ELR (cell line): Measurements from ENCODE around the gene KRTAP10-9.
"Not testable (repeated sequence)": the region's sequence is repeated elsewhere in the genome, so short reads cannot be mapped to it uniquely, and the experiment has no call there.

ENCODE experiments used
- DNase-seq: peaks from one replicate; pipeline ENCODE4 v3.0.0-alpha.2; 2015; ENCODE audit warnings: low read depth

KRTAP10-9 gene

DNA sequence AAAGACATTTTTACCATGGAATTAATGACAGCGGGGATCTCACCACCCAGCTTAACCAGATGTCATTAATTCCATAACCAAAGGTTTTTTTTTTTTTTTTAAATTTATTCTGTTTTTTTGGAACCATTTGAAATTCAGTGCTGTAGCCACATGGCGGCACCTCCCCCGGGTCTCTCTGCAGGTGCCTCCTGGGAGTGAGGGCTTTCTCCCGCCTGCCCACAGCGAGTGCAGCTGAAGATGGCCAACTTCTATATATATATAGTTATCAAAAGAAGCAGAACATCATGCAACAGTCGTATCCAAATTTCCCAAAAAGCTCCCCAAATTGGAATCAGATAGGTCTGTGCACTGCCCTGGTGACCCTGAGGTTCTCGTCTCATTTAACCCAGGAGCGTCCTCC lies 11.4 kb upstream of the KRTAP10-9 start:
- no peak for DNase-seq

DNA sequence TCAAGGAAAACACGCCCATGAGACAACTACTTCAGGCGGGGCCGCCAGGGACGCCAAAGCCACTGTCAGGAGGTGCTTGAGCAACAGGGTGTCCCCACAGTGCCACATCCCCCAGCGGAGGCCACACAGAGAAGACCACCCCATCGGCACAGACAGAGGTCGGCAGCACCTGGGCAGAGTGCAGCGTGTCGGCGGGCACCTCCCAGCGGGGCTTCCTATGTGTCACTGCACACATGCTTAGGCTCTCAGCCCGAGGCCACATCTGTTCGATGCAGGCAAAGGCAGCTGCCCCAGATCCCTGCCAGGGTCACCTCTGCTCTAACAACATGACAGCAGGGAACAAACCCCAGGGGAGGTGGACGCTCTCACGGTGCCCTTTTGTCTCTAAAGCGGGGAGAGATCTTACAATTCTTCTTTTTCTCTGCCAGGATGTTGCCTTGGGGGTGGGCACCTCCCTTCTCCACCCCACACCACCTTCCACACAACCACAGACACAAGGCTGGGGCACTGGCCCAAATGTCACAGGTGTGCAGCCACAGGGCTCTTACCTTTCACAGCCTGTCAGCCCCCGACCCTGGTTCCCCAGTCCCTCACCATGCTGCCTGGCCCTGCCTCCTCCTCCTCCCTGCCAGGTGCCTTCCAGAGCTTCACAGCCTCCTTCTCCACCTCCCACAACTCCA lies 10.8 kb upstream of the KRTAP10-9 start:
- no peak for DNase-seq

DNA sequence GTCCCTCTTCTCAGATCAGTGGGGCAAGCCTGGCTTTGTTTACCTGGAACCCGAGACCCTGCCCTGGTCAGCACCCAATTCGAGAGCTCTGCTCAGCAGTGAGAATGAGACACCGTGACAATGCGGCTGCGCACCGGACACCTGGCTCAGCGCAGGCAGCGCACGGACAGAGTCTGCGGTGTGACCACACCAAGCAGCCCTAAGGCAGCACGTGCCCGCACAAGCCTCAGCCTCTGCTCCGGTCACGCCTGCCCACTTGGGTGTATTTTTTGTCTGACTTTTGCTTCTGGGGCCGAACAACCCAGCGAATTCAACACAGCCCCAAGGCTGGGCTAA lies 10.3 kb upstream of the KRTAP10-9 start:
- no peak for DNase-seq

DNA sequence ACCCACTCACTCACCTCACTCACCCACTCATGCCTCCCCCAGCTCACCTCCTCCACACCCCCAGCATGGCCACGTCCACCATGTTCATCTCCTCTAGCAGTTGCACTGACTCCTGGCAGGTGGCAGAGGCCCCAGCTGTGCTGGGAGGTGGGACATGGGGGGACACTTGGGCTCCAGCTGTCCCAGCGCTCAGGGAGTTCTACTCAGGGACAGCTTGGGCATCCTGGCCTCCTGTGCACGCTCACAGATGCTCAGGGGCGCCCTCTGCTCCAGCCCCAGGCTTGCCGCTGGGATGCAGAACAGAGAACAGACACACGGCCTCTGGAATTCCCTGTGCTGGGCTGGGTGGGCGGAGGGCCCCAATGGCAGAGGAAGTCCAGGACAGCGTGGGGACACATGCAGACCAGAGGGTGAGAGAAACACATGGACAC lies 9.8 kb upstream of the KRTAP10-9 start:
- DNase-seq: no peak

DNA sequence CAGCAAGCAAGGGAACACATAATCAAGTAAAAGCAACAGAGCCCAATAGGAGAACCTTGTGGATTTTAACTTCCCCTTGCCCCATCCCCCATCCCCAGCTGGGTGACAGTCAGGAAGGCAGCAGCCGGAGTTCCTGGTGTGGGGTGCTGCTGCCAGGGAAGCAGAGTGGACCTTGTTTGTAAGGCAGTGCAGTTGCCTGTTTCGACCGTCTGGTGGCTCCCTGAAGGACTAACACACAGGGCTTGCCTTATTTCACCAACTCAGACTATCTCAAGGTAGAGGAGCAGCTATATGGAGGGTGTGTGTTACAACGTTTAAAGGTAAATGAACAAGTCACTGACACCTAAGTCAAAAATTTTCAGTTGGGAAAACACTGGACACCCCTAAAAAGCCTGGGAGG lies 8.4 kb upstream of the KRTAP10-9 start:
- DNase-seq: peak; percentile 4

DNA sequence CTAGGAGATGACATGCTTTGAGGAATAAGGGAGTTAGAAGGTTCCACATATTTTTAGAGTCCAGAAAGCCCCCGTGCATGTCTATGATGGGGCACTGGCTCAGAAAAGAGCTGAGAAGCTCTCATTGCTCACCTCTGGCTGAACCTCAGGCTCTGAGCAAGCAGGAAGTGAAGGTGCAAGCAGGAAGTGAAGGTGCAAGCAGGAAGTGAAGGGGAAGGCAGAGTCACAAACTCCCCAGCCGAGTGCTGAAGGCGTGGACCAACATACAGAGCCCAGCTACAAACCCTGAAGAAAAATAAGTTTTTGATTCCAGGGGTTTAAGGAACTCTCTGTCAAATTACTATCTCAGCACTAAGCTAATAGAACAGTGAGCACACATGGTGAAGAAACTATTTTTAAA lies 8.0 kb upstream of the KRTAP10-9 start:
- DNase-seq: no peak

DNA sequence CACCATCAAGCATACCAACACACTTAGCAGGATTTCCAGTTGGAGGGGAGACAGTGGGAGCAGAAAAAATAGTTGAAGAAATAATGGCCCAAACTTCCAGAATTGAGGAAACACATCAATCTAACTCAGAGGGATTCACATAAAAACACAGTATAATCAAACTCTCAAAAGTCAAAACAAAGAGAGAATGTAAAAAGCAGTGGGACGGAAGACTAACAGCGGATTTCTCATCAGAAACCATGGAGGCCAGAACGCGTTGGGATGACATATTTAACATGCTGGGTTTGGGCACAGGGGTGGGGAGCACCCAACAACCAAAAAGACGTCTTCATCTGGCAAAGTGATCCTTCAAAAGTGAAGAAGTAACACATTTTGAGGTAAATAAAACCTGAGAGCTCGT lies 7.0 kb upstream of the KRTAP10-9 start:
- no peak for DNase-seq

DNA sequence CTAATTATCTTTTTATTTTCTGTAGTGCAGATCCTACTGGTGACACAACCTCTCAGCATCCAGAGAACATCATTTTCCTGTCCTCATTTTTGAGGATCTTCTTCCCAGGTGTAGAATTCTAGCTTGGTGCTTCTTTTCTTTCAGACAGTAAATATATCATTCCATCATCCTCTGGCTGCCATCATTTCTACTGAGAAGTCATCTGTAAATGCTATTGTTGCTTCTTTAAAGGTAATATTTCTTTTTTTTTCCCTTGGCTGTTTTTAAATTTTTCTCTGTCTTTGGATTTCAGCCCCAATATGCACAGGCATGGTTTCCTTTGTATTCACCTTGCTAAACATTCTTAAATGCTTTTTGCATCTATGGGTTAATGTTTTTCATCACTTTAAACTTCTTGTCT lies 3.3 kb upstream of the KRTAP10-9 start:
- no peak for DNase-seq

DNA sequence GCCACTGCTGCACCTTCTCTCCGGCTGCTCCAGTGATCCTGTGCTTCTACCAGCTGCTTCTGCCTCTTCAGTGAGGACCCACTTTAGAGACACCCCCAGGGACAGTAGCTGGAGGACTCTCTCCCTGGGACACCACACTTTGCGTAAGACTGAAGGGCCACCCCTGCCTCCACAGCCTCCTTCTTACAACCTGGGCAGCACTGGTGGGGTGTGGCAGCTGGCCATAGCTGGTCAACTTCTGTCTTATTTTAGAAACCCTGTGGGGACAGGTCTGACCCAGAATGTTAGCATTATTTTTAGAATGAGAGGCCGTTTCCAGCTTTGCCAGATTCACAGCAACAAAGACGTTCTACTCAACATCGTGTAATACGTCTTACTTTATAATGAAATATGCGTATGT lies 1.1 kb upstream of the KRTAP10-9 start:
- no peak for DNase-seq

DNA sequence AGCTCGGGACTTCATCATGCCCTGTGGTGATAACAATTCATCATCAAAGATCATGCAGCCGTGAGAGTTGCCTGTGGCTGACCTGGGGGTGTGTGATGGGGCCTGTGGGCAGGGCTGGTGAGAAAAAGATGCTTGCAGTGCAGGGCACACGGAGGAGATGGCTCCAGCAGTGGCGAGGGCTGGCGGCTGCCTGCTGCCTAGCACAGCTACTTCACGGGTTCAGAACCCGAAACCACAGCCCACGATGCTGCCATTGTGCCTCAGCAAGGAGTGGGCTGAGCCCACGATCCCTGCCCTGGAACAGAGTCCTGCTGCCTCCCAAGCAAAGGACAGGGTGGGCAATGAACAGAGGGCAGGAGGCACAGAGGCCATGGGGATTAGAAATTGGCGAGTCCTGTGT lies 631 bp upstream of the KRTAP10-9 start:
- no peak for DNase-seq

DNA sequence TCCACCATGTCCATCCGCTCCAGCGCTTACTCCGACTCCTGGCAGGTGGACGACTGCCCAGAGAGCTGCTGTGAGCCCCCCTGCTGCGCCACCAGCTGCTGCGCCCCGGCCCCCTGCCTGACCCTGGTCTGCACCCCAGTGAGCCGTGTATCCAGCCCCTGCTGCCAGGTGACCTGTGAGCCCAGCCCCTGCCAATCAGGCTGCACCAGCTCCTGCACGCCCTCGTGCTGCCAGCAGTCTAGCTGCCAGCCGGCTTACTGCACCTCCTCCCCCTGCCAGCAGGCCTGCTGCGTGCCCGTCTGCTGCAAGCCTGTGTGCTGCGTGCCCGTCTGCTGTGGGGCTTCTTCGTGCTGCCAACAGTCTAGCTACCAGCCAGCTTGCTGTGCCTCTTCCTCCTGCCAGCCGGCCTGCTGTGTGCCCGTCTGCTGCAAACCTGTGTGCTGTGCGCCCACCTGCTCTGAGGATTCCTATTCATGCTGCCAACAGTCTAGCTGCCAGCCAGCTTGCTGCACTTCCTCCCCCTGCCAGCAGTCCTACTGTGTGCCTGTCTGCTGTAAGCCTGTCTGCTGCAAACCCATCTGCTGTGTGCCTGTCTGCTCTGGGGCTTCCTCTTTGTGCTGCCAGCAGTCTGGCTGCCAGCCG lies 409 bp downstream of the KRTAP10-9 start:
- not testable (repeated sequence) for DNase-seq

DNA sequence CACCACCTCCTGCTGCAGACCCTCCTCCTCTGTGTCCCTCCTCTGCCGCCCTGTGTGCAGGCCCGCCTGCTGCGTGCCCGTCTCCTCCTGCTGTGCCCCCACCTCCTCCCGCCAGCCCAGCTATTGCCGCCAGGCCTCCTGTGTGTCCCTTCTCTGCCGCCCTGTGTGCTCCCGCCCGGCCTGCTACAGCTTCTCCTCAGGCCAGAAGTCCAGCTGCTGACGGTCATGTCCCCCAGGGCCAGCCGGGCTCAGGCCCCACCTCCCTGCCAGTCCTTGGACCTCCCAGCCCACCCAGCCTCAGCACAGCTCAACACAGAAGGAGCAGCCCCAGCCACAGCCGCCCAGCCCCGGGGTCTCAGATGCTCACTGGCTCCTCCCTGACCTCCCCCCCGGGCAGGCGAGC lies 939 bp downstream of the KRTAP10-9 start:
- DNase-seq: not testable (repeated sequence)

DNA sequence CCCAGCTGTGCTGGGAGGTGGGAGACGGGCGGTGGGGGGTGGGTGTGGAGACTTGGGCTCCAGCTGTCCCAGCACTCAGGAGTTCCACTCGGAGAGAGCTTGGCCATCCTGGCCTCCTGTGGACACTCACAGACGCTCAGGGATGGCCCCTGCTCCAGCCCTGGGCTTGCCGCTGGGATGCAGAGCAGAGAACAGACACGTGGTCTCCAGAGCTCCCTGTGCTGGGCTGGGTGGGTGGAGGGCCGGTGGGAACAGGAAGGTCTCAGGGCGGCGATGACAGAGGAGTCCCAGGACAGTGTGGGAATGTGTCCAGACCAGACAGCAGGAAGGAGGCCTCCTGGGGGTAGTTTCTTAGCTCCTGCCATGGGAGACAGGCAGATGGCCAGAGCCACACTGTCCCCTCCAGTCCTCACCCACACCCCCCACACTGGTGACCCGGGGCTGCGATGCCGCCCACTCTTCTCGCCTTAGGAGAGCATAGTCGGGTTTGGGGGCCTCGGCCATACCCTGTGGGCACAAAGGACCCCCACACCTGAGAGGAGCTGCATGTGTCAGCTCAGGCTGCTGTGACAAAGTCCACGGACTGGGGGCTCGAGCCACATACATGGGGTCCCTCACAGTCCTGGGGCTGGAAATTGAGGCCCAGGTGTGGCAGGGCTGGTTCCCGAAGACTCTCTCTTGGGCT lies 2.0 kb downstream of the KRTAP10-9 start:
- DNase-seq: no peak

DNA sequence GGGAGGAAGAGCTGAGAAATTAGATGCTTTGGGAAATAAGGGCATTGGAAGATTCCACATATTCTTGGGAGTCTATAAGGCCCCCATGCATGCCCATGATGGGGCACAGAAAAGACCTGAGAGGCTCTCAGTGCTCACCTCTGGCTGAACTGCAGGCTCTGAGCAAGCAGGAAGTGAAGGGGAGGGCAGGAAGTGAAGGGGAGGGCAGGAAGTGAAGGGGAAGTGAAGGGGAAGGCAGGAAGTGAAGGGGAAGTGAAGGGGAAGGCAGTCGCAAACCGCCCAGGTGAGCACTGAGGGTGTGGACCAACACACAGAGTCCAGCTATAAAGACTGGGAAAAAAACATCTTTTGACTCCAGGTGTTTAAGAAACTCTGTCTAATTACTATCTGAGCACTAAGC lies 3.5 kb downstream of the KRTAP10-9 start:
- DNase-seq: no peak

DNA sequence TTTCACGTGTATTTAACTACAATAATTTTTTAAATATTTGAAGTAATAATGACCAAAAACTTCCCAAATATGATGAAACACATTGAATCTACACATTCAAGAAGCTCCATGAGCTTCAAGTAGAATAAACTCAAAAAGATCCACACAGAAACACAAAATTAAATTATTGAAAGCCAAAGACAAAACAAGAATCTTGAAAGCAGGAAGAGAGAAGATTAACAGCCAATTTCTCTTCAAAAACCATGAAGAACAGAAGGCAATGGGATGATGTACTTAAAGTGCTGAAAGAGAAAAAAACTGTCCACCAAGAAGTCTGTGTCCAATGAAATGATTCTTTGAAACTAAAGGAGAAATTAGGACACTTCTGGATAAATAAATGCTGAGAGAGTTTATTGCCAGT lies 5.2 kb downstream of the KRTAP10-9 start:
- no peak for DNase-seq

DNA sequence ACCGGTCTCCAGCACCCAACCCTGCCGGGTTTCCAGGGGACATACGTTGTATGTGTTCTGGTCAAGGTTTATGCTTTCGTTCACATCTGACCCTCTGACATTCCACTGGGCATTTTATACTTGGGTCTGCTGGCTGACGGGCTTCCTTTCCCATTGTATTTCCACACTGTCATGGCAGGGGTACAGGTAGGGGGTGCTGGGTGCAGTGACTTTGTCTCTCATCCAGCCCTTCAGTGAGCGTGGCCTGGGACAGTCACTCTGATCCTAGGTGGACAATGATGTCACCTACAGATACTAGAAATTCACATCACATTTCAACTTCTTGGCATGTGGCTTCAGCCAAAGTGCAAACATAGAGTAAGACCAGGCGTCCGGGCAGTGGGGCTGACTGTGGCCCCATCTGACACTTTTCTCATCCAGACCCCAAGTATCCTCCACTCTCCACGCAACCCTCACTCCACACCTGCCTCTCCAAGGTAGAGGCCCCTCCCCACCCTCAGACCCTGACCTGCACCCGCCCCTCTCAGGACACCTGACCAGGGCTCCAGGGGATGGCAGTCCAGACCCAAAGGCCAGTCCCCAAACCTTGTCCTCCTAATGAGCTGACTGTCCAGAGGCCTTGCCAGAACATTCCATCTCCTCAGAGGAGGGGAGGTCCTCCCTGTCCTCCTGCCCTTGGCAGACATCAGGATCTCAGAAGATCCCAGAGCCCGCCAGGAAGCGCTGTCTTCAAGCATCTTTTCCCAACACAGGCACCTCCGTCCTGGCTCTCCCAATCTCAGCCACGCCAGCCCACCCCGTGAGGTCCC lies 9.5 kb downstream of the KRTAP10-9 start:
- no peak for DNase-seq

DNA sequence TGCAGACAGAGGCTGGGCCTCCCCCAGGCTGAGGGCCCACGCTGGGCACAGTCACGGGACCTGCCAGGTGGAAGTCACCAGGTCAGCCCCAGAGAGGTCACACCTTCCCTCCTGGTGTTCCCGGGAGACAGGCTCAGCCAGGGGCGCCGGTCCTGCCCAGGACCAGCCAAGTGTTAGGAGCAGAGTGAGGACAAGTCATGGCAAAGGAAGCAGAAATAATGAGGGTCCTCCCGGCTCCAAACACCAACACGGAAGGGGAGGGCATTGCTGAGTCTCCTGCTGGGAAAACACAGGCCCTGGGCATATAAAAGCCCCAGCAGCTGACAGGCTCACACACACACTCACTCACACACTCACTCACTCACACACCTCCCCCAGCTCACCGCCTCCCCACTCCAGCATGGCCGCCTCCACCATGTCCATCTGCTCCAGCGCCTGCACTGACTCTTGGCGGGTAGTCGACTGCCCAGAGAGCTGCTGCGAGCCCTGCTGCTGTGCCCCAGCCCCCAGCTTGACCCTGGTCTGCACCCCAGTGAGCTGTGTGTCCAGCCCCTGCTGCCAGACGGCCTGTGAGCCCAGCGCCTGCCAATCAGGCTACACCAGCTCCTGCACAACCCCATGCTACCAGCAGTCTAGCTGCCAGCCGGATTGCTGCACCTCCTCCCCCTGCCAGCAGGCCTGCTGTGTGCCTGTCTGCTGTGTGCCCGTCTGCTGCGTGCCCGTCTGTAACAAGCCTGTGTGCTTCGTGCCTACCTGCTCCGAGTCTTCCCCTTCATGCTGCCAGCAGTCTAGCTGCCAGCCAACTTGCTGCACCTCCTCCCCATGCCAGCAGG lies 10.3 kb downstream of the KRTAP10-9 start, which contains the start of gene KRTAP10-10:
Gene KRTAP10-10, plus strand, starts transcription at position 339 of the 833 bp plus-strand sequence. Its CDS starts 62 bp downstream, at position 401.
- no peak for DNase-seq

DNA sequence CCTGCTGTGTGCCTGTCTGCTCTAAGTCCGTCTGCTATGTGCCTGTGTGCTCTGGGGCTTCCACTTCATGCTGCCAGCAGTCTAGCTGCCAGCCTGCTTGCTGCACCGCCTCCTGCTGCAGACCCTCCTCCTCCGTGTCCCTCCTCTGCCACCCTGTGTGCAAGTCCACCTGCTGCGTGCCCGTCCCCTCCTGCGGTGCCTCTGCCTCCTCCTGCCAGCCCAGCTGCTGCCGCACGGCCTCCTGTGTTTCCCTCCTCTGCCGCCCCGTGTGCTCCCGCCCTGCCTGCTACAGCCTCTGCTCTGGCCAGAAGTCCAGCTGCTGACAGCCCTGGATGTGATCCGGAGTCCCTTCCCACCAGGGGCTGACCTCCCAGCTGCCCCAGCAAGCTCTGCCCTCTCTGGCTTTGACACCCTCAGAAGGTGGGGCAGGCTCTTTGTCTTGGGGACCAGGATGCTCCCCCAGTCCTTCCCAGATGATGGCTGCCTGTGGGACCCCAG lies 11.0 kb downstream of the KRTAP10-9 start:
- not testable (repeated sequence) for DNase-seq

DNA sequence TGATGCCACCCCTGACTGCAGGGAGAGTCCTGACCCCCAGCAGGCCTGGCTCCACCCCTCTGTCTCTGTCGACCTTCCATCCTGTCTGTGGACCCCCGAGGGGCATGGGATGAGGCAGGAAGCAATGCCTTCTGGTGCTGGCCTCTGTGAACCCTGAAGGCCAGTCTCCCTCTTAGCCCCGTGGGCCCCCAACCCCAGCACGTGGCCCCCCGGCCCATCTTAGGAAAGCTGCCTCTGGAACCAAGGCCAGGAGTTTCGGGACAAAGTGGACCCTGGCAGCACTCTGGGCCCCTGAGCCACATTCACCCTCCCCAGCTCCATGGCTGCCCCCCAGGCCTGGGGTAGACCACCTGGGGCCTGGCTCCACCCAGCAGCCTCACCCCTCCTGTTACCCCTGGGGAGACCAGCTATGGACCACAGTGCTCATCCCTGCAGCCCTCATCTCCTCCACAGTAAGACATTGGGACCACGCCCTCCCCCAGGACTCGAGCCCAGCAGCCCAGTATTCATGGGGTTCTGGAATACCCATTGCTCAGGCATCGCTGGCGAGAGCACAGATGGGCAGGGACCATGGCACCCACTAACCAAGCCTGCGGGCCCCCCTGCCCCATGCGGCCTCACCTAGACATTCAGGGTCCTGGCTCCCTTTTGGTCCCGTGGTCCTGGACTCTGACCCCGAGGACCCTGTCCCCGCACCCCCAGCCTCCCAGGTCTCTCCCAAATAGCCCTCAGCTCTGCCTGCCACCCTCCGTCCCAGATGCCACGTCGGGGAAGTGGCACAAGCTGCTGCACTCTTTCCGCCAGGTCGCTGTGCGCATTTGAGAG lies 11.8 kb downstream of the KRTAP10-9 start:
- not testable (repeated sequence) for DNase-seq

DNA sequence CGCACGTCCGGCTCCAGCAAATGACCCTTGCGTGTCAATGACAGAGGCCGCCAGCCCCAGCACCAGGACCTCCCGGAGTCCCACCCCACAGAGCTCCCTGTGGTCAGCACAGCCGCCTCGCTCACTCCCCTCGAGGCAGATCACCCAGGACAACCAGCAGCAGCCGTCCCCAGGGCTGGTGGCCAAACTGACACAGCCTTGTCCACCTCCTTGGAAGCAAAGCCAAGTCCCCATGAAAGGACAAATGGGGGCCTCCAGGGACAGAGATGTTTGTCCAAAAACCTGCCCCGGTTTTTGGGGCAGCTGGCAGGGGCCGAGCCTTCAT lies 12.4 kb downstream of the KRTAP10-9 start:
- no peak for DNase-seq

DNA sequence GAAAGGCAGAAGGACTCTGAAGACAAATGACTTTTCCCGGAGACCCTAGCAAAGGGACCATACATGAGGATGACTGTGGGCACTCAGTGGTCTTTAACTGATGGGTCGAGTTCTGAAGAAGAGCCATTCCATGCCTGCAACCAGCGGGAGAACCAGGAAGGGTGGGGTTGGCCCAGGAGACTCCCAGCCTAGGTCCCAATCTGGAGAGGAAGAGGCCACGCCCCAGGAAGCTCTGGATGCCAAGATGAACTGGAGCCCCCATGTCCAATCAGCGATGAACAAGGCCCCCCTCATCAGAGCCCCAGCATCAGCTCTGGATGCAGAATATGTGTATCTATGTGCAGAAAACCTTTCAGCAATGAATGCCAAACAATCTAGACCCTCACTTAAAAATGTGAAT lies 13.9 kb downstream of the KRTAP10-9 start:
- DNase-seq: no peak
